ENCODE measurements around the gene CDKAL1.

CDKAL1 gene

GRCh38 chr6:21198032-21198640 is 663.9 kb downstream of the CDKAL1 start:
- no peak for DNase-seq

GRCh38 chr6:21199262-21199661 is 665.0 kb downstream of the CDKAL1 start:
- no peak for DNase-seq

- DNase-seq, result no peak
Observed at GRCh38 chr6:21200134-21200870, 666.0 kb downstream of the CDKAL1 start.

- DNase-seq, result no peak
Observed at GRCh38 chr6:21201187-21201586, 666.9 kb downstream of the CDKAL1 start.

- no peak for DNase-seq
Observed at GRCh38 chr6:21201637-21202350, 667.5 kb downstream of the CDKAL1 start.

GRCh38 chr6:21202521-21202920 is 668.3 kb downstream of the CDKAL1 start:
- DNase-seq, result no peak

- no peak for DNase-seq
Observed at GRCh38 chr6:21204951-21205350, 670.7 kb downstream of the CDKAL1 start.

- DNase-seq, result no peak
Observed at GRCh38 chr6:21208081-21208795, 674.0 kb downstream of the CDKAL1 start.

- no peak for DNase-seq
Observed at GRCh38 chr6:21208796-21209186, 674.5 kb downstream of the CDKAL1 start.

GRCh38 chr6:21213492-21213891 is 679.2 kb downstream of the CDKAL1 start:
- DNase-seq, result no peak

- no peak for DNase-seq
Observed at GRCh38 chr6:21214738-21215448, 680.6 kb downstream of the CDKAL1 start.

- DNase-seq, result no peak
Observed at GRCh38 chr6:21219241-21219640, 685.0 kb downstream of the CDKAL1 start.

GRCh38 chr6:21219856-21220255 is 685.6 kb downstream of the CDKAL1 start:
- DNase-seq, result no peak

GRCh38 chr6:21220271-21220987 is 686.2 kb downstream of the CDKAL1 start:
- DNase-seq, result no peak

GRCh38 chr6:21222656-21223055 is 688.4 kb downstream of the CDKAL1 start:
- no peak for DNase-seq

GRCh38 chr6:21225912-21226311 is 691.7 kb downstream of the CDKAL1 start:
- DNase-seq, result no peak

GRCh38 chr6:21227486-21227885 is 693.2 kb downstream of the CDKAL1 start:
- DNase-seq, result no peak

GRCh38 chr6:21228411-21228810 is 694.2 kb downstream of the CDKAL1 start:
- DNase-seq, result no peak

GRCh38 chr6:21228876-21229460 is 694.7 kb downstream of the CDKAL1 start:
- DNase-seq, result no peak

GRCh38 chr6:21230536-21230935 is 696.3 kb downstream of the CDKAL1 start:
- no peak for DNase-seq

- no peak for DNase-seq
Observed at GRCh38 chr6:21235162-21235561, 700.9 kb downstream of the CDKAL1 start.

- DNase-seq, result no peak
Observed at GRCh38 chr6:21238208-21238607, 704.0 kb downstream of the CDKAL1 start.

Measured in 8988T (cell line).